GM23248 (cell line): ENCODE data around the gene GSG1L2.

Source experiments
- EZH2 ChIP-seq: fragments of 200-600 bp; sonication (generic); IDR thresholded peaks from 2 replicates; pipeline ENCODE4 v1.6.1; 2018; ENCODE audit warnings: antibody characterized with exemption, mild to moderate bottlenecking; ENCODE audit not compliant: insufficient read depth, poor library complexity, severe bottlenecking
- EZH2phosphoT487 ChIP-seq: fragments of 200-600 bp; sonication (generic); IDR thresholded peaks from 2 replicates; pipeline ENCODE4 v1.6.1; 2018; ENCODE audit warnings: antibody characterized with exemption, moderate library complexity, mild to moderate bottlenecking, low read depth; ENCODE audit not compliant: insufficient read depth

DNA sequence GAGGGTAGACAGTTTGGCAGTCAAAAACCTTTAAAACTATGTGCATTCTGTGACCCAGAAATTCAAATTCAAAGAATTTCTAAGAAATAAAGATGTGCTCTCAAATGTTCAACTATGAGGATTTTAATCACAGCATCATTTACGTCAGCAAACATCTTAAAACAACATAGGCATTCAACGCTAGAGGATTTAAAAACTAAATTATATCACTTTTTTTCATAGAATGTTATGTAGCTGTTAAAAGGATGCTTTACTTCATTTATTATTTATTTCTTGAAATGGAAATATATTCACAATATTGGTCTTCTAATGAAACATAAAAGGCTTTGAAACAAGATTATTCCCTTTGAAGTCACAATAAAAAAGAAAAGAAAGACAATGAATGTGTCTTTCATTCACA is 7.5 kb upstream of the GSG1L2 start:
- no peak for TF ChIP-seq EZH2
- no peak for TF ChIP-seq EZH2phosphoT487
